GM21526 (cell line): ENCODE results near the gene NCOA6.

Source experiments
- ATAC-seq: cut with Tn5 transposase; IDR thresholded peaks from one replicate; pipeline ENCODE4 v1.9.1; 2021; ENCODE audit warnings: moderate library complexity; ENCODE audit not compliant: unreplicated experiment, low FRiP score

NCOA6 gene

GRCh38 chr20:34669094-34669493 lies 156.4 kb downstream of the NCOA6 start:
- no peak for ATAC-seq
